ENCODE measurements around the gene MAVS. TPM values are rescaled to one million over a fixed set of nuclear protein-coding genes. Genes with fewer than 3 reads are reported as not detected.

Gene MAVS
- total RNA-seq, 1 experiment from 2014 or later: 24.2 TPM

- Mint-ChIP-seq H3K9me3 (no peaks in the 10 kb centered on the region; a peak in 1 of 5 replicates), H3K4me3 (no peak overlapping the region), H3K27me3 (ENCODE audit: low read depth) (no peaks in the 10 kb centered on the region), H3K36me3 (ENCODE audit: insufficient read depth in 1 of 3, low read depth in 3 of 3) (peaks cover 8 to 33% (median 20%) of the 10 kb centered on the region in 3 experiments; a peak in 6 of 7 replicates), H3K4me1 (no peaks in the 10 kb centered on the region), H3K27ac (no peak overlapping the region; a peak in 1 of 7 replicates)
- Histone ChIP-seq H3K79me1 (ENCODE audit: insufficient read depth, low read depth, low read length, poor library complexity, severe bottlenecking) (no peaks in the 10 kb centered on the region), H3K27me3 (ENCODE audit: insufficient read depth, low read length) (no peaks in the 10 kb centered on the region), H3K23ac (ENCODE audit: insufficient read length, low read depth, low read length) (no peak overlapping the region), H3T11ph (ENCODE audit: low read length) (no peak overlapping the region), H3K56ac (ENCODE audit: insufficient read length, low read depth, low read length) (no peak overlapping the region), H3K23me2 (ENCODE audit: insufficient read length, low read depth, low read length, poor library complexity, severe bottlenecking) (no peaks in the 10 kb centered on the region), H2BK20ac (ENCODE audit: low read depth, low read length, poor library complexity, severe bottlenecking) (no peak overlapping the region), H2BK120ac (ENCODE audit: low read depth, low read length, poor library complexity, severe bottlenecking) (no peak overlapping the region), H3K4me2 (ENCODE audit: insufficient read depth, insufficient read length, low read length) (no peak overlapping the region), H2AK5ac (ENCODE audit: insufficient read length, low read length) (no peak overlapping the region), H2BK5ac (ENCODE audit: insufficient read length, low read length) (no peak overlapping the region), H3K18ac (ENCODE audit: insufficient read length, low read depth, low read length) (no peak overlapping the region), H3K4ac (ENCODE audit: low read depth, low read length) (no peak overlapping the region), H2BK15ac (ENCODE audit: low read depth, low read length) (no peak overlapping the region), H4K8ac (replicated peaks; ENCODE audit: insufficient read length, low read depth, low read length) (no peak overlapping the region), H3K9me3 (ENCODE audit: control insufficient read depth, low read depth, low read length) (no peaks in the 10 kb centered on the region), H4K91ac (ENCODE audit: insufficient read length, low read depth, low read length) (no peak overlapping the region), H4K20me1 (ENCODE audit: control insufficient read depth, insufficient read depth, insufficient read length) (no peaks in the 10 kb centered on the region), H4K5ac (ENCODE audit: insufficient read length, low read depth, low read length) (no peak overlapping the region), H3K79me2 (ENCODE audit: insufficient read depth, low read length) (no peaks in the 10 kb centered on the region), H3K14ac (ENCODE audit: insufficient read depth, low read length) (no peak overlapping the region; the same call in 1 of the 2 replicates), H3K9ac (ENCODE audit: extremely low read depth, insufficient read length, low read length) (no peak overlapping the region), H2AFZ (ENCODE audit: low read length) (no peak overlapping the region), H3K27ac (ENCODE audit: insufficient read length, low read depth, low read length) (no peak overlapping the region), H3K4me1 (ENCODE audit: insufficient read depth, low read length) (no peaks in the 10 kb centered on the region), H2BK12ac (ENCODE audit: insufficient read length, low read depth, low read length) (no peak overlapping the region)
- DNase-seq: no peak
- WGBS (ENCODE audit: extremely low coverage, insufficient read length, low lambda C conversion rate): no CpG with 5 or more reads among the region's 10 CpGs
- TF ChIP-seq CTCF (conservative IDR thresholded peaks at IDR 0.05): no peak
These were observed 23.4 kb downstream of the MAVS start for GRCh38 chr20:3869839-3870634.
